IPS DF 4.7 (cell line): ENCODE measurements around the gene USP38.
"Not testable (repeated sequence)": the region's sequence is repeated elsewhere in the genome, so short reads cannot be mapped to it uniquely, and the experiment has no call there.

Source experiments
- DNase-seq: peaks from one replicate; pipeline ENCODE4 v3.0.0-alpha.2; 2013; ENCODE audit warnings: low spot score; ENCODE audit errors: extremely low read depth

Gene USP38, protein sequence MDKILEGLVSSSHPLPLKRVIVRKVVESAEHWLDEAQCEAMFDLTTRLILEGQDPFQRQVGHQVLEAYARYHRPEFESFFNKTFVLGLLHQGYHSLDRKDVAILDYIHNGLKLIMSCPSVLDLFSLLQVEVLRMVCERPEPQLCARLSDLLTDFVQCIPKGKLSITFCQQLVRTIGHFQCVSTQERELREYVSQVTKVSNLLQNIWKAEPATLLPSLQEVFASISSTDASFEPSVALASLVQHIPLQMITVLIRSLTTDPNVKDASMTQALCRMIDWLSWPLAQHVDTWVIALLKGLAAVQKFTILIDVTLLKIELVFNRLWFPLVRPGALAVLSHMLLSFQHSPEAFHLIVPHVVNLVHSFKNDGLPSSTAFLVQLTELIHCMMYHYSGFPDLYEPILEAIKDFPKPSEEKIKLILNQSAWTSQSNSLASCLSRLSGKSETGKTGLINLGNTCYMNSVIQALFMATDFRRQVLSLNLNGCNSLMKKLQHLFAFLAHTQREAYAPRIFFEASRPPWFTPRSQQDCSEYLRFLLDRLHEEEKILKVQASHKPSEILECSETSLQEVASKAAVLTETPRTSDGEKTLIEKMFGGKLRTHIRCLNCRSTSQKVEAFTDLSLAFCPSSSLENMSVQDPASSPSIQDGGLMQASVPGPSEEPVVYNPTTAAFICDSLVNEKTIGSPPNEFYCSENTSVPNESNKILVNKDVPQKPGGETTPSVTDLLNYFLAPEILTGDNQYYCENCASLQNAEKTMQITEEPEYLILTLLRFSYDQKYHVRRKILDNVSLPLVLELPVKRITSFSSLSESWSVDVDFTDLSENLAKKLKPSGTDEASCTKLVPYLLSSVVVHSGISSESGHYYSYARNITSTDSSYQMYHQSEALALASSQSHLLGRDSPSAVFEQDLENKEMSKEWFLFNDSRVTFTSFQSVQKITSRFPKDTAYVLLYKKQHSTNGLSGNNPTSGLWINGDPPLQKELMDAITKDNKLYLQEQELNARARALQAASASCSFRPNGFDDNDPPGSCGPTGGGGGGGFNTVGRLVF

DNA sequence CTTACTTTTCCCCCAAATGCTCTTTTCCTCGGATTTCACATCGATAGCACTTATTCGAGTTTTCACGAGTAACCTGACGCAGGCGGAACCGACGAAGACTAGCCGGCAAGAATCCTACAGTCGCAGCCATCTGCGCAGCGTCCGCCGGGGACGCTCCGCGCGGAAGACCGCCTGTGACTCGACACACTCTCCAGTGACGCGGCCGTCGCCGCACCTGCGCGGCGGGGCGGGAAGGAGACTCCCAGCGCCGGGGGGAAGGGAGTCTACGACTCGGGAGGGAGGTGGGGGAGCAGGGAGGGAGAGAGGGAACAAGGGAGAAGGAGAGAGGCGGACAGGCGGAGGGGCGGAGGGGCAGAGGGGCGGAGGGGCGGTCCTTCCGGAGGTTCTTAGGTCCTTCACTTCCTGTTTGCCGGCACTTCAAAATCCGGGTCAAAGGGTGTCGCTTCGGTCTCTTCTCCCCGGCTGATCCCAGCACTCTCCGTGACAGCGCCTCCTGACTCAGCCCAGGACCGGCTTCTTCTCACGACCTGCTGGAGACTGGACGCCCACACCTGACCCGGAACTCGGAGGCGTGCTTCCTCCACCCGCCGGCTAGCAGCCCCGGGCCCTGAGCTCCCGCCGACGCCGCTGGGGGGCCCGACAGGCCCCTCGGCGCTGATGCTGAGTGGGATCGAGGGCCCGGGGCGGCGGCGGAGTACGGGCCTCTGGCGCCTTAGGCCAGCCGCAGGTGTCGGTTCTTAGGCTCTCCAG is at the start of gene USP38:
Gene USP38, plus strand, starts transcription at position 415 of the 750 bp plus-strand sequence. CDS start 534 bp downstream, outside the sequence.
- peak; percentile 71 for DNase-seq

DNA sequence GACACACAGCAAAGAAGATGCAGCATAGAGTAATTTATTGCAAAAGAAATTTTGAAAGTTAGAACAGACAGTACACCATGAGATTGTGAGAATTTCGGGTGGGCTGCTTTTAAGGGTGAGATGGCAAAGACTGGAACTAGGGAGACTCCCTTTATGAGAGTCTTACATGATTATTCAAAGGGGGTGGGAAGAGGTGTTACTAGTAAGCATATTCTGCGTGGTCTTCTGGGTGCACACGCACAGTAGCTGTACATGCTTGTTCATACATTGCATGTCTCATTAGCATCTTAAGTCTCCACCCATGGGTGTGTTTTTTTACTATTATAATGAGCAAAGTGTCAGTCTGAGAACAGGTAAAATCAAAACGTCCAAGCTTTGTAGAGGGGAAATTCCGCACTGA is 49.4 kb upstream of the USP38 start:
- no peak for DNase-seq

DNA sequence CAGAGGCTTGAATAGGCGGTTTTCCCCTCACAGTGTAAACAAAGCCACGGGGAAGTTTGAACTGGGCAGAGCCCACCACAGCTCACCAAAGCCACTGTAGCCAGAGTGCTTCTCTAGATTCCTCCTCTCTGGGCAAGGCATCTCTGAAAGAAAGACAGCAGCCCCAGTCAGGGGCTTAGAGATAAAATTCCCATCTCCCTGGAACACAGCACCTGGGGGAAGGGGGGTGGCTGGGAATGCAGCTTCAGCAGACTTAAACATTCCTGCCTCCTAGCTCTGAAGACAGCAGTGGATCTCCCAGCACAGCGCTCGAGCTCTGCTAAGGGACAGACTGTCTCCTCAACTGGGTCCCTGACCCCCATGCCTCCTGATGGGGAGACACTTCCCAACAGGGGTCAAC is 44.0 kb upstream of the USP38 start:
- no peak for DNase-seq

DNA sequence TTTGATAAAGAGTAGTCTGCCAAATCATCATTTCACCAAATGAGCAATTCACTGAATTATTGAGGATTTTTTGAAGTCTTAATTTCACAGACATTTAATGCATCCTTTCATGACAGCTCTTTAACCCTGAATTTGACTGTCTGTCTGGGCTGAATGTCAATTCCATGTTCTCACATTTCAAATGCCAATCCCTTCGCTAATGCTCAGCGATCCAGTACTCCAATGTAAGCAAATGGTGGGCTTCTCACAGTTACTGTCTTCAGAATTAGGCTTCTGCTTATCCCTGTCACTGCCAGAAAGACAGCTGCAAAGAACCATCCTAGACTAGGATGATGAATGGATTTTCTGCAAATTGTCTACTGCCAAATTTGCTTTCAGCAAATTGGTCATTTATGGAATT is 36.2 kb upstream of the USP38 start:
- no peak for DNase-seq

DNA sequence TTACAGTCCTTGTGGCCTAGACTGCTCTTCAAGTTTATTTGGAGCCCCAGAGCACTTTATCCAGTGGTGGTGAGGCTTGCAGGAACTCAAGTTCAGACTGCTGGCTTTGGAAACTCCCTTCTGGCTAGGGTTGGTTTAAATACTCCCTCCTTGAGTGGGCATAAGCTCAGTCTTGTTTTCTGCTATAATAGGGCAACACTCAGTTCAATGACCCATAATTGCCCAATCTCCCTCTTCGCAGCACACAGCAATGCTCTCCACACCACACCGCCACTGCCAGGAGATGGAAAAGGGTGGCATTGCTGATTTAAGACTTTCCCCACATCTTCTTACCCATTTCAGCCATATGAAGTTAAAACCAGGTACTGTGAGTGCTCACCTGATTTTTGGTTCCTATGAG is 27.9 kb upstream of the USP38 start:
- no peak for DNase-seq

- DNase-seq, result no peak
Observed at GRCh38 chr4:143163614-143164013, 21.1 kb upstream of the USP38 start.

GRCh38 chr4:143166722-143167121 is 18.0 kb upstream of the USP38 start:
- not testable (repeated sequence) for DNase-seq

DNA sequence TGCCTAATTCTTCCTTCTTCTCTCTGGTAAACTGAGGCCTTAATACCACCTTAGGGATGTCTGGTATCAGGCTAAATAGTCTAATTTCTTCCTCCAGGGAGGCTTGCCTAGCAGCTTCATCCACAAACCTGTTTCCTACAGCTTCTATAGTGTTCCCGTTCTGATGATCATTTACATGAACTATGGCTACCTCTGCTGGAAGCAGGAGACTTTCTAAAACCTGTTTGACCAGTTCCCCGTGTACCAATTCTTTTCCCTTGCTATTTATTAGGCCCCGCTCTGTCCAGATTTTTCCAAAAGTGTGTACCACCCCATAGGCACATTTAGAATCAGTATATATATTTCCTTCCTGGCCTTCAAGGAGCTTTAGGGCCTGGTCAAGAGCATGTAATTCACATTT is 5.8 kb upstream of the USP38 start:
- DNase-seq, result no peak

DNA sequence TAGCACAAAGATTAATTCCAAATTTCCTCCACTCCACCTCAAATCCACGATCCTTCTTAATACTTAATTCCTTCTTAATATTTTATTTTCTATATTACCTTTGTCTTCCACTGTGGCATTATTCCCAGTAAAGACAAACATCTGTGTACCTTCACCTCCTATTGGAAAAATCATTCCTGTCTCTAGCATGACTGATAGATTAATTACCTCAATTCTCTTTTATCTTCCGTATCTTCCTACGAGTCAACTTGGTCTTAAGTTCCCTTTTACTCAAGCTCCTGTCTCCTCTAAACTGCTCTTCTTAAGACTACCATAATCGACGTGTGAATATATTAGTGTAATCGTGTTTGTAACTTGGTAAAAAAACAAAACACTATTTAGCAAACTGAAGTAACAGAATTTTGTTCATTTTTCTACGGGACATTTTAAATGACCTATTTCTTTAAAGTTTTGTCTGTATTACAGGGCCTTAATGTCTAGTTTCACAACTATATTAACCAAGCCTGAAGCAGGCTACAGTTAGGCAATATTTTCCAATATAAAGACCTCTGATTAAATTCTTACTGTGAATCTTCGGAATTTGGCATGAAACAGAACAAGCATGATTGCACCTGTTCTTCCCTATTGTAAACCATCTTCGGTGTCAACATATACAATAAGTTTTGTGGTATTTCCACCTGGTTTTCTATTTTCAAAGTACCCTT is 1.1 kb upstream of the USP38 start:
- DNase-seq, result no peak

DNA sequence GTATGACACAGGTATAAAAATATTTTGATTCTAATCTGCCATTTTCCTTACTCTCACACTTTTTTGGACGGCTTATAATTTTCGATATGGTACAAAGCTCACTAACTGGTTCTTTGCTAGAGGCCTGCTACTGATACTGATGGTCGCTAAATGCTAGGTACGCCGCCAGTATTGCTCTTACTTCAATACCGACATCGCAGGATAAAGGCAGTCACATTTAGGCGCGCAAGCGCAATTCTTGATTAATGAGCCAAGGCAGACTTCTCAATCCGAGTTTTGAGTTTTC is 557 bp upstream of the USP38 start:
- DNase-seq, result no peak

GRCh38 chr4:143185253-143186107 is 763 bp downstream of the USP38 start:
- DNase-seq, result no peak

GRCh38 chr4:143186212-143186611 is 1.5 kb downstream of the USP38 start:
- DNase-seq, result no peak

- DNase-seq, result no peak
Observed at GRCh38 chr4:143186649-143187048, 1.9 kb downstream of the USP38 start.

DNA sequence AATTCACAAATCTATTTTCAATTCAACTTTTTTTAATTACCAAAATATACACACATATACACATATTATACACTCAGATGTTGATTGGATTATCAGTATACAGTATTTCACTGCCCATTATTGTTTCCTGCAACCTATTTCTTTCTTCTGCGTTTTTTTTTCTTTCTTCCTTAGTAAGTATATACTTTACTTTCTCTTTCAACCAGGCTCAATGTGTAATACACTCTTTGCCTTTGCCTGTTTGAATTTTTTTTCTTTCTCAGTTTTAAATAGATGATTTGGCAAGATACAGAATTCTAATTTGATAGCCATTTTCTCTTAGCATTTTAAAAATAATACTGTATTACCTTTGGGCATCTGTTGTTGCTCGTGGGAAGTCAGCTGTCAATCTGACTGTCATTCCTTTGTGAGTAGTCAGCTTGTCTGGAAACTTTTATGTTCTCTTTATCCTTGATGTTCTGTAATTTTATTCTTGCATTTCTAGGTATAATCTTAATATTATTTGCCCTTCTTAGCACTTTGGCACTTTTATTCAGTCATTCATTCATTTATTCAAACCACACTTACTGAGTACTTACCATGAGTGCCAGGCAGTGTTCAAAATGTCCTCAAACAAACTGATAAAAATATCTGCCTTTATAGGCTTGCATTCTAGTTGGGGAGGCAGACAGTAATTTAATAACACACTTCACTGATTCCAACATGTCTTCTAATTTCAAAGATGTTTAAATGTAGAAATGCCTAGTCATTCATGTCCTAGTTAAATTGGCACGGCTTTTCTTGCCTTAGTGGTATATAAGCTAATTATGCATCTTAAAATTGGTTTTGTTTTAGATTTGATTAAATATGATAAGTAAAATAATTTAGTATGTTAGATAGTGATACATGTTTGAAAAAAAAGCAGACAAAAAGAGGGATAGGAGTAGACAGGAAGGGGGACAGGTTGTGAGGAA is 3.7 kb downstream of the USP38 start:
- DNase-seq, result no peak

- no peak for DNase-seq
Observed at GRCh38 chr4:143189528-143189927, 4.8 kb downstream of the USP38 start.

GRCh38 chr4:143195581-143195980 is 10.9 kb downstream of the USP38 start:
- no peak for DNase-seq

- no peak for DNase-seq
Observed at GRCh38 chr4:143196323-143196722, 11.6 kb downstream of the USP38 start.

GRCh38 chr4:143199503-143199902 is 14.8 kb downstream of the USP38 start:
- no peak for DNase-seq

- DNase-seq, result no peak
Observed at GRCh38 chr4:143202824-143203223, 18.1 kb downstream of the USP38 start.
